Panc1 (cell line): ENCODE measurements around the gene PLPP7. TPM values are rescaled to one million over a fixed set of nuclear protein-coding genes. Genes with fewer than 3 reads are reported as not detected.

ENCODE experiments used
- ATAC-seq: fragments of 200-7000 bp; cut with Tn5 transposase; 2 replicates; pipeline ENCODE4 v1.9.1; 2020; ENCODE audit warnings: mild to moderate bottlenecking, moderate library complexity
- BruUV-seq: library from RNA; stranded (reverse); fragments of 400-500 nt; replicated peaks from 2 replicates; lab custom pipeline; 2021; lab: Mats Ljungman, UMichigan
- CTCF ChIA-PET: fragments of 300-600 bp; sonication (Branson Sonifier 250); formaldehyde crosslinking; loops from one replicate; lab custom pipeline; 2022; ENCODE audit warnings: antibody characterized with exemption; lab: Charles Lee
- POLR2A ChIA-PET: fragments of 300-600 bp; sonication (Branson Sonifier 250); formaldehyde crosslinking; loops from one replicate; lab custom pipeline; 2022; ENCODE audit warnings: antibody characterized with exemption; lab: Charles Lee
- DNase-seq: peaks from one replicate; pipeline ENCODE4 v3.0.0-alpha.2; 2010; ENCODE audit warnings: low read depth, low spot score
- H3K27ac ChIP-seq: 2 replicates; pipeline ENCODE4 v1.5.1; 2011; ENCODE audit warnings: mild to moderate bottlenecking, low read length, inconsistent platforms
- H3K27me3 ChIP-seq: fragments of 200-500 bp; sonication (Bioruptor generic); 2 replicates; pipeline ENCODE4 v1.6.0; 2014; ENCODE audit warnings: low read length, inconsistent platforms; ENCODE audit not compliant: control insufficient read depth, insufficient read depth
- H3K36me3 ChIP-seq: fragments of 200-500 bp; sonication (Bioruptor generic); 2 replicates; pipeline ENCODE4 v1.5.1; 2014; ENCODE audit warnings: inconsistent platforms, mild to moderate bottlenecking, low read length, moderate library complexity; ENCODE audit not compliant: control insufficient read depth, insufficient read depth
- H3K4me1 ChIP-seq: 2 replicates; pipeline ENCODE4 v1.5.1; 2011; ENCODE audit warnings: inconsistent platforms, mild to moderate bottlenecking, low read length, moderate library complexity; ENCODE audit not compliant: control insufficient read depth, insufficient read depth
- H3K4me3 ChIP-seq, 2 experiments: 2 replicates each; pipeline ENCODE4 v1.5.1; 2011 to 2012; ENCODE audit warnings: low read depth in 2 of 2, low read length in 2 of 2, mild to moderate bottlenecking in 2 of 2, inconsistent platforms in 1 of 2, moderate library complexity in 1 of 2
- H3K9me3 ChIP-seq: fragments of 200-500 bp; sonication (Bioruptor generic); 2 replicates; pipeline ENCODE4 v1.5.1; 2014; ENCODE audit warnings: low read depth, mild to moderate bottlenecking, inconsistent platforms, low read length, moderate library complexity; ENCODE audit not compliant: control insufficient read depth, insufficient read depth
- CTCF ChIP-seq: fragments of 450-650 bp; IDR thresholded peaks from 2 replicates; pipeline ENCODE4 v1.5.1; 2017; ENCODE audit warnings: mild to moderate bottlenecking
- POLR2AphosphoS5 ChIP-seq: IDR thresholded peaks from 2 replicates; pipeline ENCODE4 v1.6.1; 2012; ENCODE audit warnings: mild to moderate bottlenecking, low read depth, low read length, moderate library complexity
- REST ChIP-seq, 2 experiments: IDR thresholded peaks; 2 replicates each; pipeline ENCODE4 v1.6.1; 2011 to 2012; ENCODE audit warnings: low read depth in 2 of 2, control low read depth in 1 of 2, low read length in 1 of 2, mild to moderate bottlenecking in 1 of 2, moderate library complexity in 1 of 2; ENCODE audit not compliant: insufficient read depth in 1 of 2
- SIN3A ChIP-seq: IDR thresholded peaks from 2 replicates; pipeline ENCODE4 v1.6.1; 2012; ENCODE audit warnings: low read depth, mild to moderate bottlenecking, low read length, moderate library complexity, borderline replicate concordance; ENCODE audit not compliant: insufficient read depth
- TCF7L2 ChIP-seq: IDR thresholded peaks from 2 replicates; pipeline ENCODE4 v1.6.1; 2011; ENCODE audit warnings: mild to moderate bottlenecking, low read depth, low read length, inconsistent platforms
- in situ Hi-C: cut with HindIII; loops from 2 replicates; pipeline ENCODE4 v1.10.0; 2016; ENCODE audit warnings: low sequenced_read_pairs, low pct_unique_long_range_greater_than_20kb
- intact Hi-C: fragments of 100-400 bp; cut with micrococcal nuclease; formaldehyde crosslinking; loops from one replicate; pipeline ENCODE4 v1.10.0; 2022; ENCODE audit not compliant: unreplicated experiment
- total RNA-seq: library from RNA; stranded (reverse); gene quantifications from one replicate; pipeline ENCODE4 v1.2.1, GENCODE V29; 2021; ENCODE audit not compliant: unreplicated experiment

The PLPP7 gene
- total RNA-seq, 1 experiment from 2014 or later, result 3.3 TPM

- no peak overlapping the region for H3K4me3 ChIP-seq
- TF ChIP-seq REST (IDR thresholded peaks at IDR 0.05; ENCODE audit: insufficient read depth in 1 of 2, low read depth in 2 of 2, low read length in 1 of 2) (no peak), SIN3A (no peak), POLR2AphosphoS5 (no peak), CTCF (no peak), TCF7L2 (no peak)
- no TSS peak for BruUV-seq
- POLR2A ChIA-PET, result no interaction called here
- intact Hi-C loops (no loop called here), in situ Hi-C loops (no loop called here)
- DNase-seq (no peak), ATAC-seq (no peak)
- no peak overlapping the region for H3K27ac ChIP-seq
- CTCF ChIA-PET, result interaction anchor here (0.6 kb wide), 1 partner anchor 12 kb away, joined by 10 read pairs; no protein-coding TSS in a partner anchor
- no peaks in the 10 kb centered on the region for H3K4me1 ChIP-seq
- no peaks in the 10 kb centered on the region for H3K36me3 ChIP-seq
- H3K27me3 ChIP-seq, result no peaks in the 10 kb centered on the region
- no peaks in the 10 kb centered on the region for H3K9me3 ChIP-seq
Observed at GRCh38 chr9:131271506-131271931, 18.0 kb upstream of the PLPP7 start.

GRCh38 chr9:131272212-131272611 is 17.3 kb upstream of the PLPP7 start:
- in situ Hi-C loops, result no loop called here
- H3K9me3 ChIP-seq, result no peaks in the 10 kb centered on the region
- no TSS peak for BruUV-seq
- no peaks in the 10 kb centered on the region for H3K36me3 ChIP-seq
- ChIA-PET POLR2A (no interaction called here), CTCF (no interaction called here)
- intact Hi-C loops, result no loop called here
- no peak for TF ChIP-seq TCF7L2
- no peak for TF ChIP-seq SIN3A
- TF ChIP-seq CTCF, result no peak
- TF ChIP-seq POLR2AphosphoS5, result no peak
- no peak for TF ChIP-seq REST (IDR thresholded peaks at IDR 0.05; ENCODE audit: insufficient read depth in 1 of 2, low read depth in 2 of 2, low read length in 1 of 2)
- H3K27me3 ChIP-seq, result no peaks in the 10 kb centered on the region
- no peak for DNase-seq
- no peak overlapping the region for H3K27ac ChIP-seq
- no peak for ATAC-seq
- H3K4me1 ChIP-seq, result no peaks in the 10 kb centered on the region
- no peak overlapping the region for H3K4me3 ChIP-seq
